Neural cell (in vitro differentiated cells): ENCODE data around the gene EIF4A3. TPM values are rescaled to one million over a fixed set of nuclear protein-coding genes. Genes with fewer than 3 reads are reported as not detected.

Experiments used
- H2AFZ ChIP-seq: fragments of 200-600, 300-800 bp; sonication (generic), shearing (Covaris generic); 2 replicates; pipeline ENCODE4 v1.6.0; 2014; ENCODE audit warnings: low read depth, mild to moderate bottlenecking, antibody characterized with exemption, low read length, moderate library complexity
- H3F3A ChIP-seq: fragments of 200-600 bp; shearing (Covaris generic); 2 replicates; pipeline ENCODE4 v1.6.1; 2016; ENCODE audit warnings: mild to moderate bottlenecking, moderate library complexity, mixed read lengths, antibody characterized with exemption, low read length; ENCODE audit not compliant: insufficient read depth, poor library complexity, severe bottlenecking
- H3K27ac ChIP-seq: fragments of 200-600, 300-800 bp; sonication (generic), shearing (Covaris generic); 2 replicates; pipeline ENCODE4 v1.5.1; 2014; ENCODE audit warnings: mild to moderate bottlenecking, low read length, moderate library complexity
- H3K27me3 ChIP-seq: fragments of 300-800, 200-600 bp; sonication (generic), shearing (Covaris generic); 2 replicates; pipeline ENCODE4 v1.6.0; 2014; ENCODE audit warnings: mild to moderate bottlenecking, low read depth, low read length, moderate library complexity; ENCODE audit not compliant: insufficient read depth
- H3K36me3 ChIP-seq: fragments of 300-800, 200-600 bp; sonication (generic), shearing (Covaris generic); 2 replicates; pipeline ENCODE4 v1.5.1; 2014; ENCODE audit warnings: mild to moderate bottlenecking, antibody characterized with exemption, low read length, moderate library complexity; ENCODE audit not compliant: insufficient read depth
- H3K4me2 ChIP-seq: fragments of 300-800, 200-600 bp; sonication (generic), shearing (Covaris generic); 2 replicates; pipeline ENCODE4 v1.6.0; 2014; ENCODE audit warnings: mild to moderate bottlenecking, low read length
- H3K4me3 ChIP-seq: fragments of 300-800, 200-600 bp; sonication (generic), shearing (Covaris generic); 2 replicates; pipeline ENCODE4 v1.5.1; 2014; ENCODE audit warnings: mild to moderate bottlenecking, low read length, moderate library complexity
- H3K79me2 ChIP-seq: fragments of 200-600 bp; shearing (Covaris generic); replicated peaks from 2 replicates; pipeline ENCODE4 v1.6.0; 2014; ENCODE audit warnings: mild to moderate bottlenecking, low read length, moderate library complexity; ENCODE audit not compliant: insufficient read depth
- H3K9ac ChIP-seq: fragments of 300-800, 200-600 bp; sonication (generic), shearing (Covaris generic); 2 replicates; pipeline ENCODE4 v1.6.1; 2016; ENCODE audit warnings: mild to moderate bottlenecking, low read length, mixed read lengths
- H3K9me2 ChIP-seq: fragments of 200-600 bp; shearing (Covaris generic); 2 replicates; pipeline ENCODE4 v1.6.1; 2016; ENCODE audit warnings: mild to moderate bottlenecking, low read length, mixed read lengths; ENCODE audit not compliant: insufficient read depth
- H3K9me3 ChIP-seq: fragments of 200-600, 300-800 bp; sonication (generic), shearing (Covaris generic); 2 replicates; pipeline ENCODE4 v1.6.1; 2016; ENCODE audit warnings: mild to moderate bottlenecking, mixed run types, low read length, moderate library complexity, mixed read lengths
- H4K20me1 ChIP-seq: fragments of 200-600 bp; shearing (Covaris generic); 2 replicates; pipeline ENCODE4 v1.6.1; 2016; ENCODE audit warnings: mild to moderate bottlenecking, mixed run types; ENCODE audit not compliant: insufficient read depth
- CTCF ChIP-seq: fragments of 450-650 bp; IDR thresholded peaks from 2 replicates; pipeline ENCODE4 v1.5.1; 2014; ENCODE audit warnings: antibody characterized with exemption, mild to moderate bottlenecking, moderate library complexity; ENCODE audit not compliant: poor library complexity, severe bottlenecking
- EP300 ChIP-seq: fragments of 450-650 bp; conservative IDR thresholded peaks from 2 replicates; pipeline ENCODE4 v1.6.1; 2014; ENCODE audit warnings: antibody characterized with exemption, mild to moderate bottlenecking, moderate library complexity; ENCODE audit not compliant: poor library complexity, severe bottlenecking
- EZH2 ChIP-seq: fragments of 200-600, 300-800 bp; shearing (Covaris generic), sonication (generic); IDR thresholded peaks from 2 replicates; pipeline ENCODE4 v1.6.1; 2014; ENCODE audit warnings: antibody characterized with exemption, low read length, borderline replicate concordance, mild to moderate bottlenecking; ENCODE audit not compliant: insufficient read depth, poor library complexity, severe bottlenecking
- MXI1 ChIP-seq: fragments of 450-650 bp; conservative IDR thresholded peaks from 2 replicates; pipeline ENCODE4 v1.6.1; 2014; ENCODE audit warnings: antibody characterized with exemption, mild to moderate bottlenecking; ENCODE audit not compliant: poor library complexity, severe bottlenecking
- POLR2AphosphoS5 ChIP-seq: IDR thresholded peaks from 2 replicates; pipeline ENCODE4 v1.6.1; 2012
- RAD21 ChIP-seq: fragments of 450-650 bp; conservative IDR thresholded peaks from 2 replicates; pipeline ENCODE4 v1.6.1; 2014; ENCODE audit warnings: antibody characterized with exemption, mild to moderate bottlenecking, moderate library complexity
- SMC3 ChIP-seq: fragments of 450-650 bp; conservative IDR thresholded peaks from 2 replicates; pipeline ENCODE4 v1.6.1; 2014; ENCODE audit warnings: antibody characterized with exemption, mild to moderate bottlenecking, moderate library complexity; ENCODE audit not compliant: poor library complexity
- TAF1 ChIP-seq: IDR thresholded peaks from 2 replicates; pipeline ENCODE4 v1.6.1; 2012; ENCODE audit warnings: low read depth
- polyA plus RNA-seq: library from polyadenylated mRNA; depleted of rRNA; stranded (reverse); fragments of >200 nt; gene quantifications from 2 replicates; pipeline ENCODE4 v1.2.3, GENCODE V29; 2014
- TF ChIP-seq, protein P1 (sequence below): IDR thresholded peaks from 2 replicates; pipeline ENCODE4 v1.6.1; 2012; ENCODE audit warnings: borderline replicate concordance

EIF4A3 gene
- polyA plus RNA-seq, 1 donor from 2014 or later, result 109 TPM

GRCh38 chr17:80191865-80192661, 45.1 kb upstream of the EIF4A3 start:
- Histone ChIP-seq H3K27ac (no peak overlapping the region), H3K4me2 (no peak overlapping the region), H3K4me3 (no peak overlapping the region)

DNA sequence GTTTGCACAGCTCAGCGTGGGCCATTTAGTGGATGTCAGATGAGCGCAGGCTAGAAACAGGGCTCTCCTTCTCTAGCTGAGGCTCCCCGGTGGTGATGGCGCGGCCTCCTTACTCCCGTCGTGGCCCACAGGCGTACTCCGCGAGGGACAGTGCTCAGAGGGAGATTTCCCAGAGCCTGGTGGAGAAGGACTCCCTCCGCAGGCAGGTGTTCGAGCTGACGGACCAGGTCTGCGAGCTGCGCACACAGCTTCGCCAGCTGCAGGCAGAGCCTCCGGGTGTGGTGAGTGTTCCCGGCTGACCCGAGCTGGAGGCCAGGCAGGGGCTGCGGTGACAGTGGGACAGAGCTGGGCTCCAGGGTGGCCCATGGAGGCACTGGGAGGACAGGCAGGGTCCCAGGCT, 44.3 kb upstream of the EIF4A3 start:
- Histone ChIP-seq H4K20me1 (no peaks in the 10 kb centered on the region), H3K79me2 (no peaks in the 10 kb centered on the region), H3K9me3 (no peaks in the 10 kb centered on the region), H3K9me2 (no peaks in the 10 kb centered on the region), H3K27ac (no peak overlapping the region), H3K4me2 (no peak overlapping the region), H3K9ac (no peak overlapping the region), H3K36me3 (no peaks in the 10 kb centered on the region), H3F3A (no peaks in the 10 kb centered on the region), H3K4me3 (no peak overlapping the region), H3K27me3 (no peaks in the 10 kb centered on the region), H2AFZ (no peak overlapping the region)
- TF ChIP-seq POLR2AphosphoS5 (no peak), EZH2 (no peak)

More at GRCh38 chr17:80191865-80192661, 45.1 kb upstream of the EIF4A3 start:
- Histone ChIP-seq H4K20me1 (no peaks in the 10 kb centered on the region), H2AFZ (no peak overlapping the region), H3K9me3 (no peaks in the 10 kb centered on the region), H3K9me2 (no peaks in the 10 kb centered on the region), H3F3A (no peaks in the 10 kb centered on the region), H3K36me3 (no peaks in the 10 kb centered on the region), H3K27me3 (no peaks in the 10 kb centered on the region), H3K9ac (no peak overlapping the region), H3K79me2 (no peaks in the 10 kb centered on the region)
- TF ChIP-seq TAF1 (no peak), EP300 (no peak), MXI1 (no peak), POLR2AphosphoS5 (no peak), CTCF (no peak), RAD21 (no peak), SMC3 (no peak), EZH2 (no peak)
- TF ChIP-seq, protein P1, sequence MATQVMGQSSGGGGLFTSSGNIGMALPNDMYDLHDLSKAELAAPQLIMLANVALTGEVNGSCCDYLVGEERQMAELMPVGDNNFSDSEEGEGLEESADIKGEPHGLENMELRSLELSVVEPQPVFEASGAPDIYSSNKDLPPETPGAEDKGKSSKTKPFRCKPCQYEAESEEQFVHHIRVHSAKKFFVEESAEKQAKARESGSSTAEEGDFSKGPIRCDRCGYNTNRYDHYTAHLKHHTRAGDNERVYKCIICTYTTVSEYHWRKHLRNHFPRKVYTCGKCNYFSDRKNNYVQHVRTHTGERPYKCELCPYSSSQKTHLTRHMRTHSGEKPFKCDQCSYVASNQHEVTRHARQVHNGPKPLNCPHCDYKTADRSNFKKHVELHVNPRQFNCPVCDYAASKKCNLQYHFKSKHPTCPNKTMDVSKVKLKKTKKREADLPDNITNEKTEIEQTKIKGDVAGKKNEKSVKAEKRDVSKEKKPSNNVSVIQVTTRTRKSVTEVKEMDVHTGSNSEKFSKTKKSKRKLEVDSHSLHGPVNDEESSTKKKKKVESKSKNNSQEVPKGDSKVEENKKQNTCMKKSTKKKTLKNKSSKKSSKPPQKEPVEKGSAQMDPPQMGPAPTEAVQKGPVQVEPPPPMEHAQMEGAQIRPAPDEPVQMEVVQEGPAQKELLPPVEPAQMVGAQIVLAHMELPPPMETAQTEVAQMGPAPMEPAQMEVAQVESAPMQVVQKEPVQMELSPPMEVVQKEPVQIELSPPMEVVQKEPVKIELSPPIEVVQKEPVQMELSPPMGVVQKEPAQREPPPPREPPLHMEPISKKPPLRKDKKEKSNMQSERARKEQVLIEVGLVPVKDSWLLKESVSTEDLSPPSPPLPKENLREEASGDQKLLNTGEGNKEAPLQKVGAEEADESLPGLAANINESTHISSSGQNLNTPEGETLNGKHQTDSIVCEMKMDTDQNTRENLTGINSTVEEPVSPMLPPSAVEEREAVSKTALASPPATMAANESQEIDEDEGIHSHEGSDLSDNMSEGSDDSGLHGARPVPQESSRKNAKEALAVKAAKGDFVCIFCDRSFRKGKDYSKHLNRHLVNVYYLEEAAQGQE, result no peak
